ENCODE data around the gene L1CAM.
A peak's percentile ranks its signal among the peaks of the same experiment; 100 is the strongest.
"Not testable (repeated sequence)": the region's sequence is repeated elsewhere in the genome, so short reads cannot be mapped to it uniquely, and the experiment has no call there.

L1CAM gene

DNA sequence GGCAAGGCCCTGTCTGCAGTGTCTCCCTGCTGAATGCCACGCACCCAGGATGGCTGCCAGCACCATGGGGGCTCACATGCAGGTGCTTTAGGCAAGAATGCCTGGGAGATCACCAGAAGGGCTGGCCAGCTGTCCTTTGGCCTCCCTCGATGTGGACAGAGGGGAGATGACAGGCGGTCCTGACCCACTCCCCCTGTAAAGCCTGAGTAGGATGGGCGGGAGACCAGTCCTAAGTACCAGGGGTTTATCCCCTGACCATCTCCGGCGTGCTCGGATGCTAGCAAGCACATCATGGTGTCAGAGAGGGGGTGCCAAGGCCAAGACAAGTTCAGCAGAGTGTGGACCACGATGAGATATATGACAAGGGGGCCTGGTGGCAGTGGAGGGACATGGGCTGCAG lies 60.9 kb downstream of the L1CAM start:
- no peak for DNase-seq (ENCODE audit: low spot score)
- Histone ChIP-seq H3K4me3 (no peak overlapping the region), H3K27ac (no peak overlapping the region)
- TF ChIP-seq, protein P1, sequence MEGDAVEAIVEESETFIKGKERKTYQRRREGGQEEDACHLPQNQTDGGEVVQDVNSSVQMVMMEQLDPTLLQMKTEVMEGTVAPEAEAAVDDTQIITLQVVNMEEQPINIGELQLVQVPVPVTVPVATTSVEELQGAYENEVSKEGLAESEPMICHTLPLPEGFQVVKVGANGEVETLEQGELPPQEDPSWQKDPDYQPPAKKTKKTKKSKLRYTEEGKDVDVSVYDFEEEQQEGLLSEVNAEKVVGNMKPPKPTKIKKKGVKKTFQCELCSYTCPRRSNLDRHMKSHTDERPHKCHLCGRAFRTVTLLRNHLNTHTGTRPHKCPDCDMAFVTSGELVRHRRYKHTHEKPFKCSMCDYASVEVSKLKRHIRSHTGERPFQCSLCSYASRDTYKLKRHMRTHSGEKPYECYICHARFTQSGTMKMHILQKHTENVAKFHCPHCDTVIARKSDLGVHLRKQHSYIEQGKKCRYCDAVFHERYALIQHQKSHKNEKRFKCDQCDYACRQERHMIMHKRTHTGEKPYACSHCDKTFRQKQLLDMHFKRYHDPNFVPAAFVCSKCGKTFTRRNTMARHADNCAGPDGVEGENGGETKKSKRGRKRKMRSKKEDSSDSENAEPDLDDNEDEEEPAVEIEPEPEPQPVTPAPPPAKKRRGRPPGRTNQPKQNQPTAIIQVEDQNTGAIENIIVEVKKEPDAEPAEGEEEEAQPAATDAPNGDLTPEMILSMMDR (IDR thresholded peaks at IDR 0.05): no peak

DNA sequence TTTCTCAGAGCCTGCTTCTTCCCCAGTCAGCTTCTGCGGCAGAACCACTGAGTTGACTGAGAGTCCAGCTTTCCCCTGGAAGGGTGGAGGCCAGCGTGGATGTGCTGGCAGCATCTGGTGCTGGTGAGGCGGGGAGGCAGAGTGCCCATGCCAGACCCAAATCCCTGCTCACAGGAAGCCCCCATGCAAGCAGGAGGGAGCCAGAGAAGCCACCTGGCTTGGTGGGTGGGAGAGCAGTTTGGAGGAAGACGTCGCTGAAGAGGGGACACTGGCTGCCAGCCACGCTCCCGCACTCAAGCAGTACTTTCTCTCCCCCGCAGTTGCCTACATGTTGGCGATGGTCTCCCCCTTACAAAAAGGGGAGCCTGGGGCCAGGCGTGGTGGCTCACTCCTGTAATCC lies 61.6 kb downstream of the L1CAM start:
- TF ChIP-seq, protein P1 (IDR thresholded peaks at IDR 0.05): no peak
- Histone ChIP-seq H3K4me3 (no peak overlapping the region), H3K27ac (no peak overlapping the region)
- DNase-seq (ENCODE audit: low spot score): no peak

DNA sequence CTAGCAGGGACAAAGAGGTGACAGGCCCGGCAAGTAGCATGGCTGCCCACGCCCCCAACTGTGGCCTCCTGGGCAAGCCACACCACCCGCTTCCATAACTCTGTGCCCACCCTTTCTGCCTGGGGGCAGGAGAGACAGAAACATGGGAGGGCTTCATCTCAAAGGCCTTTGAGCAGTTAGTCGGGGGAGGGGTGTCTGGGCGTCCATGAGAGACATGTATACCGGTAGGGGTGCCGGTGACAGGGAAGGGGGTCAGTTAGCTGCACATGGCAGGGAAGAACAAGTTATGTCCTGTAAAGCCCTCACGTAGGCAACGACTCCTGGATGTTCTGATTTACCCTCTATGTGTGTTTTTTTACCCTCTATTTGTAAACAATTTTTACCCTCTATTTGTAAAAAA lies 64.9 kb downstream of the L1CAM start:
- no peak overlapping the region for H3K4me3 ChIP-seq
- H3K27ac ChIP-seq: no peak overlapping the region
- no peak for DNase-seq (ENCODE audit: low spot score)
- TF ChIP-seq, protein P1 (IDR thresholded peaks at IDR 0.05): no peak

DNA sequence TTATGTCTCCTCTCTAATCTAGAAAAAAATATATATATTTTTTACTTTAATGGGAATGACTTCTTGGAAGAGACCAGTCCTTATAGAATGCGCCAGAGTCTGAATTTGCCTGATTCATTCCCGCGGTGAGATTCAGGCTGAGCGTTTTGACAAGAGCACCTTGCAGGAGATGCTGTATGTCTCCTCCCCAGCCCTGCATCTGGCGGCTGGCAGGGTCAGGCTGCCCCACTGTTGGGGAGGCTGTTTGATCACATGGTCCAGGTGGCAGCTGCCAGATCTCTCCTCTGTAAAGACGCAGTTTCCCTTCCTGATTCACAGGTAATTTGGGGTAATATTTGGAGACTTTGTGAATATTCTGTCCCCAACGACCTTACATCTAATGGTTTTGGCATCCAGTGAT lies 65.4 kb downstream of the L1CAM start:
- TF ChIP-seq, protein P1 (IDR thresholded peaks at IDR 0.05): no peak
- Histone ChIP-seq H3K27ac (no peak overlapping the region), H3K4me3 (no peak overlapping the region)
- DNase-seq (ENCODE audit: low spot score): no peak

DNA sequence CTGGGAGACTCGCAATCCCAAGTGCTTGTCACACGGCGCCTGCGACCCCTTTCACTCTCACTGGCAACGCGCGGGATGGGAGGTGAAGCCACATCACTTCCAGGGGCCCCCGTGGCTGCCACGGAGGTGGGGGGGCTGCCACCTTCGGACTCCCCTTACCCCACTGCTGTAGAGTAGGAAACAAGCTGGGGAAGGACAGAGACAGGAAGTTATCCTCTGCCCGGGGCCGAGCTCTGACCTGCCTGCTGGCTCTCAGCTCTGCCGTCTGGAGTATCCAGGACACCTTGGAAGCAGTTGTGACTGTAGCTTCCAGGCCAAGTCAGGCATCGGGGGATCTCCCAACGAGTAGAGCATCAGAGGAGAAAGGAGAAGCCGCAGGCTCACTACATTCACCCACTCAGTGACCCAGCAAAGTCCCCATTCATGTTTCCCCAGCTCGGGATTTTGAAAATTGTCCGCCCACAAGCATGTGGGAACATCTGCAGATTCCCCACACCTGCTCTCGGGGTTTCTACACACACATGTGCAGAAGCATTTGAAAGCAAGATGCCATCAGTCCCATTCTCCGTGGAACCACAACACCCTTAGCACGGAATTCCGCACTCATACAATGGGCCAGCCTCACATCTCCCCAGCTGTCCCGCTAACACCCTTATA lies 66.5 kb downstream of the L1CAM start:
- H3K4me3 ChIP-seq: peak overlapping the region; percentile 68
- TF ChIP-seq, protein P1 (IDR thresholded peaks at IDR 0.05): no peak
- DNase-seq (ENCODE audit: low spot score): no peak
- H3K27ac ChIP-seq: no peak overlapping the region

DNA sequence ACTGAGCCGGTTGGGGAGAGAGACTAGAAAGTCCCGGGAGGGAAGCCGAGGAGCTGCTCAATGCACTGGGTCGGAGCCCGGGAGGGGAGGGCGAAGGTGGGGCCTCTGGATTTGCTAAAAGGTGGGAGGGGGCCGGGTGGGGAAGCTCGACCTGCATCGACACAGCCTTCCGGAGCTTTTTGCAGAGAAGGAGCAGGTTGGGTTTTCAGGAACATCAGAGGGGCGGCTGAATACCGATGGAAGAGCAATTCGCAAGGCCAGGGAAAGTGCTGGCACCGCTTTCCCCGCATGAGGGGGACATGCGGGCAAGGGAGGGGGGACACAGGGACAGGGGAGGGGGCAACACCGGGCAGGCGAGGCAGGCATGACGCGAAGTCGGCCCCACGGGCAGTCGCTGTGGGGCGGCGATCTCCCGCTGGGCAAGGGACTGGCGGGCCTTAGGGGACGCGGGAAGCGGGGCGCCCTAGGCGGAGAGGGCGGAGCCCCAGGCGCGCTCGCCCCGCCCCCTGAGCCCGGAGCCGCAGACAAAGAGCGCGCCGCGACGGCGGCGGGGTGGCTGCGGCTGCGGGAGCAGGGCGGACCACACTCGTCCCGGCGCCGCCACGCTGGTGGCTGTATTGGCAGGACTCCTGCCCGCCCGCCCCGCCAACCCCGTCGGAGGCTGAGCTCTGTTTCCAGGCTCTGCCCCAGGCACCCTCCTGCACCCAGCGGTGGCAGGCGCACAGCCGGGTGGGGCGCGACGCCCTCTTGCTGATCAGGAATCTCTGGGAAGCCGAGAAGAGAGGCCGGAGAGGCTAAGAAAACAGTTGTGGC lies 67.2 kb downstream of the L1CAM start:
- DNase-seq (ENCODE audit: low spot score): peak; percentile 70
- Histone ChIP-seq H3K27ac (no peak overlapping the region), H3K4me3 (peak overlapping the region; percentile 68)
- TF ChIP-seq, protein P1 (IDR thresholded peaks at IDR 0.05): no peak

DNA sequence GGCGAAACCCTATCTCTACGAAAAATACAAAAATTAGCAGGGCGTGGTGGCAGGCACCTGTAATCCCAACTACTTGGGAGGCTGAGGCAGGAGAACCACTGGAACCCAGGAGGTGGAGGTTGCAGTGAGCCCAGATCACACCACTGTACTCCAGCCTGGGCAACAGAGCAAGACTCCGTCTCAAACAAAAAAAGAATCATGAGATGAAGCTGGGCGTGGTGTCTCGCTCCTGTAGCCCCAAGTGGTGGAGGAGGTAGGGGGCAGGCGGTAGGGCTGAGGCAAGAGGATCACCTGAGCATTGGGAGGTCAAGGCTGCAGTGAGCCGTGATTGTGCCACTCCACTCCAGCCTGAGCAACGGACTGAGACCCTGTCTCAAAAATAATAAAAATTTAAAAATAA lies 67.9 kb downstream of the L1CAM start:
- not testable (repeated sequence) for DNase-seq (ENCODE audit: low spot score); H3K4me3 ChIP-seq; H3K27ac ChIP-seq

All from coronary artery (tissue), 2 donors.